ENCODE measurements around the gene S100PBP. TPM values are rescaled to one million over a fixed set of nuclear protein-coding genes. Genes with fewer than 3 reads are reported as not detected.

Gene S100PBP
- polyA plus RNA-seq, 4 donors, result 33.5 to 47.6 (median 37.9) TPM

DNA sequence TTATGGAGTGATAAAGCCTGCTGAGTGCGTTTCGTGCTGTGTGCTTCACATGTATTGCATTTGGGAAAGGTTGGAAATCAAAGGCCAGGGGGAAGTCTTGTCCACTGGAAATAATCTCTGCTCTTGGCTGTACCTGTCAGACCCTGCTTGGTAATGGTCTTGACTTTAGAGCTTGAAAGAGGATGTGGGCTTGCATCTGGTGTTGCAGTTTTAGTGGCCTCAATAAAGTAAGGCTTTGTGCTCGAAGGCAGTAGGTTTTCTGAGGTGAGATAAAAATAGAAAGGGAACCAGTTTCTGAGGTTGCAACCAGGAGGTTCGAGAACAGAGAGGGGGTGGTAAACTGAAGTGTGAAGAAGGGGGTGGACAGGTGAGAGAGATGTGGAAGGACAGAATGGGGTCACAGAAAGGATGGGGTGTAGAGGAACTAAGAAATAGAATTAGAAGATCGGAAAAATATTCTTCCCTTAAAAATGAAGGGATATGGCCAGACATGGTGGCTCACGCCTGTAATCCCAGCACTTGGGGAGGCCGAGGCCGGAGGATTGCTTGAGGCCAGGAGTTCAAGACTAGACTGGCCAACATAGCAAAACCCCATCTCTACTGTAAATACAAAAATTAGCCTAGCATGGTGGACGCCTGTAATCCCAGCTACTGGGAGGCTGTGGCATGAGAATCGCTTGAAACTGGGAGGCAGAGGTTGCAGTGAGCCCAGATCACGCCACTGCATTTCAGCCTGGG lies 1.5 kb downstream of the S100PBP start:
- peak in 1 of 4 donors; percentile 1 for DNase-seq (ENCODE audit: low read depth in 4 of 4, low spot score in 3 of 4)

DNA sequence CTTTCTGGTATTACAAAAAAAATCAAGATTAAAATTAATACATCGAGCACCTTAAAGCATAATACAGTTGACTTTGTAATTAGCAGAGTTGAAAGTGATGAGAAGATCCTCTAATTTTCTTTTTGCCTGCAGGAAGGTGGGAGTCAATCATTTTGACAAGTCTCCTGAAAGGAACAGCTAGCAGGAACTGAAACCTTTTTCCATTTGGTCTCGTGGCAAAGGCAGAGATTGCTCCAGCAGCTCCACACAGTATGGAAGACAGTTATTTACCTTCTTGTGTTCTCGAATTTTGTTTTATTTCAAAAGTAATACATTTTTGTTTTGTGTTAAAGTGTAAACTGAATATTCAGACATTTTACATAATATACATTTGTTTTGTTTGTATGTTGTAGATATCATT lies 7.7 kb downstream of the S100PBP start:
- DNase-seq (ENCODE audit: low read depth in 4 of 4, low spot score in 3 of 4), result no peak

GRCh38 chr1:32828341-32828740 lies 10.9 kb downstream of the S100PBP start:
- DNase-seq (ENCODE audit: low read depth in 4 of 4, low spot score in 3 of 4), result peak in 1 of 4 donors; percentile 3

DNA sequence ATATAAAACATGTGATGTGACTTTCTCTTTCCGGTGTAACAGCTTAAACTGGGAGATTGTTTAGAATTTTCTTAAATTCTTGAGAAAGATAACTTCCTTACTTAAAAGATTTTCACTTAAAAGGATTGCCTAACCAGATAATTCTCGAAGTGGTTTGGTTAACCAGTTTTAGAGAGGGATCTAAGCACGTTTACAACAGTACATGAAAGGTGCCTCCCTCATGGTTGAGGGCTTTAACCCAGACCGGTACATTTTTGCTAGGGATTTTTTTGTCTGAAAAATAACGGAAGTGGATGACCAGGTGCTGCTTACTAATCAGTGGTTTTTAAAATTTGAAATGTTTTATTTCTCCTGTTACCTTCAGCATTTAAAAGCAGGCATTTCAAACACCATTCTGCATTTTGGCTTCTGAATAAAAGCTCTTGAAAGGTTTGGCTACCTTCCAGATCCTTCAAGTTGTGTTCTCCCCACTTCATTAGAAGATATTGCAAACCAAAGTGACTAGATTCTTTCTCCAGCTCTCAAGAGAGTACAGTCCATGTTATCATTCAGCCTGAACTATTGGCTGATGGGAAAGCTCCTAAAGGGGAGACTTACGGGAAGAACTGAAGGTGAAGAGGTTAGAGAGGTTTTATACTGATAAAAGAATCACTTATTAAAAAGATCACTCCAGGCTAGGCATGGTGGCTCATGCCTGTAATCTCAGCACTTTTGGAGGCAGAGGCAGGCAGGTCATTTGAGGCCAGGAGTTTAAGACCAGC lies 12.8 kb downstream of the S100PBP start:
- no peak for DNase-seq (ENCODE audit: low read depth in 4 of 4, low spot score in 3 of 4)

DNA sequence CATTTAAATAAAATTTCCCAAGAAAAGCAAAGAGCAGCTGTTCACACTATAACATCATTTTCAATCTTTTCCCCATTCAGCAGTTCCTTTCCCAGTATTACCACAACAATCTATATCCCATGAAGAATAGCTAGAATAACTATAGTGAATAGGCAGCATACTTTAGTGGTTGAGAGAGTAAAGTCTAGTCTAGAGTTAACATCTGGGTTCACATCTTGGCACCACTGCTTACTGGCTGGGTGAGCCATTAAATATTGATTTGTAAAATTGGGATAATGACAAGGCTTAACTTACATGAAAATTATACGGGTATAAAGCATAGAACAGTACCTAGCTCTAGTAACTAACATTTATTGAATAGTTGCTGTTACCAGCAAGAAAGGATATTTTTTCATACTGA lies 14.4 kb downstream of the S100PBP start:
- DNase-seq (ENCODE audit: low read depth in 4 of 4, low spot score in 3 of 4), result no peak

- no peak for DNase-seq (ENCODE audit: low read depth in 4 of 4, low spot score in 3 of 4)
These were observed 31.1 kb downstream of the S100PBP start for GRCh38 chr1:32848354-32849063.

GRCh38 chr1:32855861-32856617 lies 38.6 kb downstream of the S100PBP start:
- DNase-seq (ENCODE audit: low read depth in 4 of 4, low spot score in 3 of 4), result no peak

DNA sequence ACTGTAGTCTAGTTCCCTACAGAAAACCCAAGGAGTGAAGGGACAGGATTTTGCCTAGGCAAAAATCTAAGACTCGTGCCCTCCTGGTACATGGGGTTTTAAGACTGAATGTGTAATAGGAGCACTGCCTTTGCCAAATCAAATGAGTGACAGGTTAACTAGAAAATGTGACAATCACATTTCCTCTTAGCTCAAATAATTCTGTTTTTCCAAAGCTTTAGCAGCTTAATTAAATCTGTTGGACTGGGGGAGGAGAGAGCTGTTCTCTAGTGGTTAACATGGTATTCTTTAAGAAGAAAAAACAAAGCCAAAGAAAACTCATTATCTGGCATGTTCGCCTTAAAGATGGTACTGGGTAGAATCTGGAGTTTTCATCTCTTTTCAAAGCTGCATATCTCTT lies 40.7 kb downstream of the S100PBP start:
- DNase-seq (ENCODE audit: low read depth in 4 of 4, low spot score in 3 of 4), result no peak

GRCh38 chr1:32858791-32859190 lies 41.3 kb downstream of the S100PBP start:
- DNase-seq (ENCODE audit: low read depth in 4 of 4, low spot score in 3 of 4), result no peak

- no peak for DNase-seq (ENCODE audit: low read depth in 4 of 4, low spot score in 3 of 4)
These were observed 42.5 kb downstream of the S100PBP start for GRCh38 chr1:32859915-32860314.

- DNase-seq (ENCODE audit: low read depth in 4 of 4, low spot score in 3 of 4), result no peak
These were observed 43.1 kb downstream of the S100PBP start for GRCh38 chr1:32860566-32860965.

DNA sequence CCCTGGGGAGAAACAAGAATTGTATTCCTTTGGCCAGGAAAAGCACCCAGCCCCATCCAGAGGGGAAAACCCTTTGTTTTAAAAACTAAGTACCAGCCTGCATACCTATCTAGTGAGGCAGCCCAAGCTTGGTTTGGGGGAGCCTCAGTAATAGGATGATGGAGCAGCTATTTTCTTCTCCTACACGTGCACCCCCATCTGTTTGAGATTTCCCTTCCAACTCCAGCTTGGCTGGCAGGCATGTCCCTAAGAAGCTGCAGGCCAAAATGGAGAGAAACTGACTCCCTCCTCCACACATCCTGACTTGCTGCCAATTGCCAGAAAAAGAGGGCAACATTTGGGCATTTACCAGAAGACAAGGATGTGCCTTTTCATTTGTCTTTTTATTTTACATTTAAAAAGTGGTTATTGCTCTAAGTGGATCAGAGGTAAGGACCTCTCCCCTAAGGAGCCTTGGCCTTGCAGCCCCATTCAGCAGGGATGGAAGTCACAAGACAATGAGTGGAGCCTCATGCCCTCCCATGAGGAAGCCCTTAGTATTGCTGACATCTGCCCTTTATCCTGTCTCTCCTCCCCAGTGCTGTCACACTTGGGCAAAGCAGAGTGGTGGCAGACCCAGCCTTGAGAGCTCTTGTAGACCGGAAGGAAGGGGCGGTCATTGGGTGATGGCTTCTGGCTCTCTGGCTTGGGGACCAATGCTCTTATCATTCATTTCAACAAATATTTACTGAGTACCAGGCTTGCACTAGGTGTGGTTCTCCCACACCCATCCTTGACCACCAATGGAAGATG lies 44.6 kb downstream of the S100PBP start:
- DNase-seq (ENCODE audit: low read depth in 4 of 4, low spot score in 3 of 4), result no peak

GRCh38 chr1:32863218-32863880 lies 45.9 kb downstream of the S100PBP start:
- no peak for DNase-seq (ENCODE audit: low read depth in 4 of 4, low spot score in 3 of 4)

GRCh38 chr1:32863881-32864245 lies 46.4 kb downstream of the S100PBP start:
- no peak for DNase-seq (ENCODE audit: low read depth in 4 of 4, low spot score in 3 of 4)

DNA sequence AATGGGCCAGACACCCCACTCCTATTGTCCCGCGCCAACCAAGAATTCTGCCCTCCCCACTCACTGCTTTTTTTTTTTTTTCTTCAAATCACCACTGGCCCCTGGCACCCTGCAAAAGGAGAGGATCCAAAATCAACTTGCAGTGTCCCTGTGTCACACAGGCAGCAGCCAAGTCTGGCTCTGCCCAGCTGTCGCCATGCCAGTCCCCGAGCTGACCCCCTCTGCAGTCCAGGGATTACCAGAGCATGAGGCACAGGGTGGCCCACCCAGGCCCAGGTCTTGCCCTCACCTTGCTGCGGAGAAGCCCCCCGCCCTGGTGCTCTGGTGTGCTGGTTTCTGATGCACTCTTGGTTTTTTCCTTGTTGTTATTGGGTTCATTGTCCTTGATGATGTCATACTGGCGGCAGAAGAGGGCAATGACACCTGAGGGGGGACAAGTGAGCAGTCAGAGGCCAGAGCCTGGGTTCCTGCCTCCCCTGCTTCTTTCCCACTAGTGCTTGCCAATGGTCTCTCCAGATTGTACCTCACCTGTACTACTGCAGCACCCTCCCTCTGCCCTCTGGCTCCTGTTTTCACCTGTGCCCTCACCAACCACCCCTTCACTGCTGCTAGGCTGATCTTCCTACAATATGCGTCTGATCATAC lies 47.0 kb downstream of the S100PBP start:
- DNase-seq (ENCODE audit: low read depth in 4 of 4, low spot score in 3 of 4), result no peak

DNA sequence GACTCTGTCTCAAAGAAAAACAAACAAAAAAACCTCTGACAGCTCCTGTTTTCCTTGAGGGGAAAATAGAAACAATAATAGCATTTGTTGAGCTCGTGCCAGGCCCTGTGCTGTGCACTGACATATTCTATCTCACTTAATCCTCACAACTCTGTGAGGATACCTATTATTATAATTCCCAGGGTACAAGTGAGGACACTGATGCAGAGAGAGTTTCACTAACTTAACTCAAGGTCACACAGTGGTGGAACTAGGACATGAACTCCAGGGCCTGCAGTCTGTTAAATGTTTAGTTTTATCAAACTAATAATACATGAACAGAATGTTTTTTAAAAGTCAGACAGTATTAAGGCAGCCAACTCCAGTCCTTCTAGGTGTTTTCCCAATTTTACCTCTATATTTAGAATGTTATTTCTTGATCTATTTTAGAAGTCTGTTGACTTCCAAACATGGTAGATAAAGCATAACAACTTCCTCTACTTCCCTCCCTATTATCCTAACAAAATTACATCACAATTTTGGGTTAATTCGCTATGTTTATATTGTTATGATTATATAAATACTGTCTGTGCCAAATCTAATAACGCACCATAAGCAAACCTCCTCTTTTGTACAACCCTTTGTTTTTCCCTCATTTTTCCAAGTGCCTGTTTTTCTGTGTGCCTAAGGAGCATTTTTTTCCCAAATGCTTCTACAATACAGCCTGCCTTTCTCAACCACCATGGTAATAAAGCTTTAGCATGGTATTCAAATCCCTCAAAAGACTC lies 48.4 kb downstream of the S100PBP start:
- DNase-seq (ENCODE audit: low read depth in 4 of 4, low spot score in 3 of 4), result no peak

DNA sequence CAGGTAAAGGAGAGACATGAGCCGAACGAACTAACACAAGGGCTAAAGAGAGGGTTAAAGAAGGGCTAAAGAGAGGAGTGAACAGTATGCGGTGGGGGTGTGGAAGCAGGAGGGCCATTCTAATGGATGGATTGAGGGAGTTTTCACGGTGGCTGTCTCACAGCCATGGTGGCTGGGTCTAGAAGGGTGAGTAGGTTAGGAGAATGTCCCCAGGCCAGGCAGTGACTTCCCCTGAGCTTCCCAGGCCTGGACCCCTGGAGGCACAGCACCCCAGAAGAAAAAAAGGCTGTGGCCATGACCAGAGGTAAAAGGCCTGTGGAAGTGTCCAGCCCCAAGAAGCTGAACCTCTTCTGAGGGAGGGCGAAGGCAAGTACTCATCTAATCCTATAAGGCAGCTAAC lies 49.7 kb downstream of the S100PBP start:
- DNase-seq (ENCODE audit: low read depth in 4 of 4, low spot score in 3 of 4), result no peak

DNA sequence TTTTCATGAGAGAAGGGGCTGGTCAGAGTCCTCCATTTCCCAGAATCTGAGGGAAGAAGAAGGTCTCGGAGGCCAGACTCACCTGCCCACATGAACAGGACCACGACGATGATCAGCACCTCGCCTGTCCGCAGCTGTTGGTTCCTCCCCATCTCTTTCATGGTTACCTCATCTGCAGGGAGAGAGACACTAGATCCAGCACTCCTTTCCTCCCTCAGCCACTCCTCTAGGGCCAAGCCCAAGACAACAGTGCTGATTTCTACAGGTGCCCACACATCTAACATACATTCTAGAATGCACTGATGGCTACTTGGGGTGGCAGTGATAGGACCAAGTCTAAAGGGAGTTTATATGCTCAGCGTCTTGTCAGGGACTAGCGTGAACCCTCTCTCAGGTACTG lies 50.2 kb downstream of the S100PBP start:
- no peak for DNase-seq (ENCODE audit: low read depth in 4 of 4, low spot score in 3 of 4)

Measured in left renal pelvis (tissue), 4 donors.